ENCODE measurements around the gene SMIM21. TPM values are rescaled to one million over a fixed set of nuclear protein-coding genes. Genes with fewer than 3 reads are reported as not detected.

SMIM21 gene
- total RNA-seq, 1 experiment from 2014 or later = not detected

GRCh38 chr18:75422341-75422910 is 5.1 kb downstream of the SMIM21 start:
- Histone ChIP-seq H3K4me2 (ENCODE audit: low read length) (no peak overlapping the region), H3K4me3 (ENCODE audit: low read length) (no peak overlapping the region), H3F3A (ENCODE audit: low read length, unreplicated experiment) (no peaks in the 10 kb centered on the region), H3K9ac (ENCODE audit: low read length) (no peak overlapping the region), H3K9me2 (replicated peaks; ENCODE audit: low read length) (no peaks in the 10 kb centered on the region), H3K27me3 (ENCODE audit: low read length) (peaks cover 17% of the 10 kb centered on the region; the same call in 1 of the 2 replicates), H3K27ac (ENCODE audit: low read length) (no peak overlapping the region), H4K20me1 (ENCODE audit: low read length) (no peaks in the 10 kb centered on the region), H3K9me3 (ENCODE audit: low read length) (no peaks in the 10 kb centered on the region), H2AFZ (ENCODE audit: low read length) (no peak overlapping the region), H3K4me1 (ENCODE audit: insufficient read depth, low read length) (no peaks in the 10 kb centered on the region), H3K79me2 (ENCODE audit: low read length) (no peaks in the 10 kb centered on the region), H3K36me3 (ENCODE audit: low read depth, low read length) (no peaks in the 10 kb centered on the region)
- DNase-seq = no peak
- BruUV-seq (replicated peaks) = no TSS peak
- ChIA-PET CTCF (no interaction called here), POLR2A (ENCODE audit: unreplicated experiment) (no interaction called here)
- no peak for TF ChIP-seq EZH2 (IDR thresholded peaks at IDR 0.05; ENCODE audit: low read length, unreplicated experiment)
- no peak for TF ChIP-seq CTCF (conservative IDR thresholded peaks at IDR 0.05; ENCODE audit: low read depth, low read length)
- no peak for TF ChIP-seq EZH2phosphoT487 (IDR thresholded peaks at IDR 0.05; ENCODE audit: borderline replicate concordance, low read length)
- ATAC-seq = no peak
- intact Hi-C loops (cut with micrococcal nuclease) = no loop called here

GRCh38 chr18:75421656-75422055 is 5.8 kb downstream of the SMIM21 start:
- Histone ChIP-seq H3K4me2 (ENCODE audit: low read length) (no peak overlapping the region), H3K27ac (ENCODE audit: low read length) (no peak overlapping the region), H3K9ac (ENCODE audit: low read length) (no peak overlapping the region), H3K4me1 (ENCODE audit: insufficient read depth, low read length) (no peaks in the 10 kb centered on the region), H4K20me1 (ENCODE audit: low read length) (no peaks in the 10 kb centered on the region), H3K79me2 (ENCODE audit: low read length) (no peaks in the 10 kb centered on the region), H2AFZ (ENCODE audit: low read length) (no peak overlapping the region), H3K9me3 (ENCODE audit: low read length) (no peaks in the 10 kb centered on the region), H3K9me2 (replicated peaks; ENCODE audit: low read length) (no peaks in the 10 kb centered on the region), H3K36me3 (ENCODE audit: low read depth, low read length) (no peaks in the 10 kb centered on the region), H3F3A (ENCODE audit: low read length, unreplicated experiment) (no peaks in the 10 kb centered on the region), H3K27me3 (ENCODE audit: low read length) (peaks cover 14% of the 10 kb centered on the region; the same call in 1 of the 2 replicates), H3K4me3 (ENCODE audit: low read length) (no peak overlapping the region)
- ChIA-PET POLR2A (ENCODE audit: unreplicated experiment) (no interaction called here), CTCF (no interaction called here)
- no peak for TF ChIP-seq EZH2 (IDR thresholded peaks at IDR 0.05; ENCODE audit: low read length, unreplicated experiment)
- TF ChIP-seq CTCF (conservative IDR thresholded peaks at IDR 0.05; ENCODE audit: low read depth, low read length) = no peak
- TF ChIP-seq EZH2phosphoT487 (IDR thresholded peaks at IDR 0.05; ENCODE audit: borderline replicate concordance, low read length) = no peak
- DNase-seq (no peak), ATAC-seq (no peak)
- intact Hi-C loops (cut with micrococcal nuclease) = no loop called here
- no TSS peak for BruUV-seq (replicated peaks)

GRCh38 chr18:75418293-75419005 is 9.1 kb downstream of the SMIM21 start:
- no peaks in the 10 kb centered on the region for H3K79me2 ChIP-seq (ENCODE audit: low read length)
- no peaks in the 10 kb centered on the region for H3K4me1 ChIP-seq (ENCODE audit: insufficient read depth, low read length)
- H3K9me3 ChIP-seq (ENCODE audit: low read length) = no peaks in the 10 kb centered on the region
- TF ChIP-seq EZH2phosphoT487 (IDR thresholded peaks at IDR 0.05; ENCODE audit: borderline replicate concordance, low read length) (no peak), CTCF (conservative IDR thresholded peaks at IDR 0.05; ENCODE audit: low read depth, low read length) (no peak), EZH2 (IDR thresholded peaks at IDR 0.05; ENCODE audit: low read length, unreplicated experiment) (no peak)
- H3K36me3 ChIP-seq (ENCODE audit: low read depth, low read length) = no peaks in the 10 kb centered on the region
- no peak overlapping the region for H3K9ac ChIP-seq (ENCODE audit: low read length)
- no TSS peak for BruUV-seq (replicated peaks)
- DNase-seq (no peak), ATAC-seq (no peak)
- H2AFZ ChIP-seq (ENCODE audit: low read length) = no peak overlapping the region
- H3K4me2 ChIP-seq (ENCODE audit: low read length) = no peak overlapping the region
- H3K27me3 ChIP-seq (ENCODE audit: low read length) = peaks cover 22% of the 10 kb centered on the region; the same call in 1 of the 2 replicates
- CTCF ChIA-PET = no interaction called here
- H3K9me2 ChIP-seq (replicated peaks; ENCODE audit: low read length) = no peaks in the 10 kb centered on the region
- POLR2A ChIA-PET (ENCODE audit: unreplicated experiment) = no interaction called here
- H3F3A ChIP-seq (ENCODE audit: low read length, unreplicated experiment) = no peaks in the 10 kb centered on the region
- H3K4me3 ChIP-seq (ENCODE audit: low read length) = no peak overlapping the region
- intact Hi-C loops (cut with micrococcal nuclease) = no loop called here
- H3K27ac ChIP-seq (ENCODE audit: low read length) = no peak overlapping the region
- H4K20me1 ChIP-seq (ENCODE audit: low read length) = no peaks in the 10 kb centered on the region
